Measurements from ENCODE around the gene COL4A2.

COL4A2 gene

GRCh38 chr13:110322126-110322827 is 15.2 kb downstream of the COL4A2 start:
- Histone ChIP-seq H3K9me3 (ENCODE audit: low read length) (no peaks in the 10 kb centered on the region), H2AFZ (ENCODE audit: low read length) (no peak overlapping the region), H3K27ac (ENCODE audit: low read depth, low read length, poor library complexity, severe bottlenecking) (no peak overlapping the region), H3K9me2 (ENCODE audit: low read depth, low read length) (no peaks in the 10 kb centered on the region), H3K4me3 (ENCODE audit: low read depth, low read length, poor library complexity, severe bottlenecking) (no peak overlapping the region), H3K4me1 (ENCODE audit: insufficient read depth, low read length, severe bottlenecking) (no peaks in the 10 kb centered on the region), H3K4me2 (ENCODE audit: low read length) (no peak overlapping the region), H3K27me3 (ENCODE audit: insufficient read depth, low read length) (peaks cover 7% of the 10 kb centered on the region), H4K20me1 (ENCODE audit: insufficient read depth, low read length) (no peaks in the 10 kb centered on the region), H3K36me3 (ENCODE audit: insufficient read depth, low read length) (no peaks in the 10 kb centered on the region), H3K9ac (ENCODE audit: low read length) (no peak overlapping the region), H3K79me2 (ENCODE audit: insufficient read depth, low read length) (no peaks in the 10 kb centered on the region), H3F3A (ENCODE audit: insufficient read depth, low read length) (no peaks in the 10 kb centered on the region)
- TF ChIP-seq CTCF (IDR thresholded peaks at IDR 0.05; ENCODE audit: low read length) (no peak), EZH2 (IDR thresholded peaks at IDR 0.05; ENCODE audit: borderline replicate concordance, low read length) (no peak)

GRCh38 chr13:110322828-110323171 is 15.7 kb downstream of the COL4A2 start:
- no peak overlapping the region for H3K27ac ChIP-seq (ENCODE audit: low read depth, low read length, poor library complexity, severe bottlenecking)

GRCh38 chr13:110323172-110323891 is 16.2 kb downstream of the COL4A2 start:
- H3K4me3 ChIP-seq (ENCODE audit: low read depth, low read length, poor library complexity, severe bottlenecking): no peak overlapping the region
- no peaks in the 10 kb centered on the region for H3K9me2 ChIP-seq (ENCODE audit: low read depth, low read length)
- H3K27ac ChIP-seq (ENCODE audit: low read depth, low read length, poor library complexity, severe bottlenecking): no peak overlapping the region
- no peaks in the 10 kb centered on the region for H3K4me1 ChIP-seq (ENCODE audit: insufficient read depth, low read length, severe bottlenecking)
- H3K4me2 ChIP-seq (ENCODE audit: low read length): no peak overlapping the region
- no peak overlapping the region for H3K9ac ChIP-seq (ENCODE audit: low read length)
- no peaks in the 10 kb centered on the region for H3K79me2 ChIP-seq (ENCODE audit: insufficient read depth, low read length)
- TF ChIP-seq EZH2 (IDR thresholded peaks at IDR 0.05; ENCODE audit: borderline replicate concordance, low read length): no peak
- no peak for TF ChIP-seq CTCF (IDR thresholded peaks at IDR 0.05; ENCODE audit: low read length)
- H3K27me3 ChIP-seq (ENCODE audit: insufficient read depth, low read length): peaks cover 7% of the 10 kb centered on the region; the same call in 1 of the 2 replicates
- no peaks in the 10 kb centered on the region for H3F3A ChIP-seq (ENCODE audit: insufficient read depth, low read length)
- no peak overlapping the region for H2AFZ ChIP-seq (ENCODE audit: low read length)
- no peaks in the 10 kb centered on the region for H3K9me3 ChIP-seq (ENCODE audit: low read length)
- H3K36me3 ChIP-seq (ENCODE audit: insufficient read depth, low read length): no peaks in the 10 kb centered on the region
- H4K20me1 ChIP-seq (ENCODE audit: insufficient read depth, low read length): no peaks in the 10 kb centered on the region

More at GRCh38 chr13:110322828-110323171, 15.7 kb downstream of the COL4A2 start:
- TF ChIP-seq EZH2 (IDR thresholded peaks at IDR 0.05; ENCODE audit: borderline replicate concordance, low read length): no peak
- TF ChIP-seq CTCF (IDR thresholded peaks at IDR 0.05; ENCODE audit: low read length): no peak
- no peaks in the 10 kb centered on the region for H3K9me2 ChIP-seq (ENCODE audit: low read depth, low read length)
- no peaks in the 10 kb centered on the region for H3K4me1 ChIP-seq (ENCODE audit: insufficient read depth, low read length, severe bottlenecking)
- H3K9ac ChIP-seq (ENCODE audit: low read length): no peak overlapping the region
- H3K9me3 ChIP-seq (ENCODE audit: low read length): no peaks in the 10 kb centered on the region
- H4K20me1 ChIP-seq (ENCODE audit: insufficient read depth, low read length): no peaks in the 10 kb centered on the region
- H3F3A ChIP-seq (ENCODE audit: insufficient read depth, low read length): no peaks in the 10 kb centered on the region
- no peak overlapping the region for H2AFZ ChIP-seq (ENCODE audit: low read length)
- no peaks in the 10 kb centered on the region for H3K79me2 ChIP-seq (ENCODE audit: insufficient read depth, low read length)
- H3K27me3 ChIP-seq (ENCODE audit: insufficient read depth, low read length): peaks cover 7% of the 10 kb centered on the region; the same call in 1 of the 2 replicates
- no peaks in the 10 kb centered on the region for H3K36me3 ChIP-seq (ENCODE audit: insufficient read depth, low read length)
- no peak overlapping the region for H3K4me2 ChIP-seq (ENCODE audit: low read length)
- no peak overlapping the region for H3K4me3 ChIP-seq (ENCODE audit: low read depth, low read length, poor library complexity, severe bottlenecking)
